Brain pericyte (primary cell): ENCODE results near the gene EIF1AD.
A peak's percentile ranks its signal among the peaks of the same experiment; 100 is the strongest.
"Not testable (repeated sequence)": the region's sequence is repeated elsewhere in the genome, so short reads cannot be mapped to it uniquely, and the experiment has no call there.

Experiments
- DNase-seq: peaks from one replicate; pipeline ENCODE4 v3.0.0-alpha.2; 2012; ENCODE audit warnings: low read depth, low spot score

The EIF1AD gene, protein sequence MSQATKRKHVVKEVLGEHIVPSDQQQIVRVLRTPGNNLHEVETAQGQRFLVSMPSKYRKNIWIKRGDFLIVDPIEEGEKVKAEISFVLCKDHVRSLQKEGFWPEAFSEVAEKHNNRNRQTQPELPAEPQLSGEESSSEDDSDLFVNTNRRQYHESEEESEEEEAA

GRCh38 chr11:66001942-66002647, at the start of gene EIF1AD, which contains the start of gene BANF1:
TSS of gene EIF1AD (minus strand) at chr11:66002157. CDS start at chr11:66000389, 1,768 bp downstream.
TSS of gene BANF1 (plus strand) at chr11:66002503. CDS start at chr11:66003251, 748 bp downstream.
- DNase-seq, result peak; percentile 96

DNA sequence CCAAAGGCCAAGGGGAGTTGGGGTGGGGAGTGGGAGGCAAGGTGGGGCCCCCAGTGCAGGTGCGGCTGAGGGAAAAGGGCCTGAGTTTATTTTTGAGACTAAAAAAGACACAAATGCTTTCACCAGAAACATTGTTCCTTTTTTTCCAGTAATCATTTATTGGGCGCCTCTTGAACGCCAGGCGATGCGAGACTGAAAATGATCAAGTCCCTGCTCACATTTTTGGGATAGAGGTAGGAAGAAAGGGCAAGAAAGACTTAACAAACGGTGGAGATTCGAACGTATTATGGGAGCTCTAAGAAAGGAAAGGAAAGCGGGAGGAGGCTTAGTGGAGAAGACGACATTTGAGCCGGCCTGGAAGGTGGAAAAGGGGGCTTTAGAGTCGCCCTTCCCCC, 49.4 kb upstream of the EIF1AD start:
- DNase-seq, result no peak

- DNase-seq, result no peak
Measured at GRCh38 chr11:66050581-66051231, 48.7 kb upstream of the EIF1AD start.

DNA sequence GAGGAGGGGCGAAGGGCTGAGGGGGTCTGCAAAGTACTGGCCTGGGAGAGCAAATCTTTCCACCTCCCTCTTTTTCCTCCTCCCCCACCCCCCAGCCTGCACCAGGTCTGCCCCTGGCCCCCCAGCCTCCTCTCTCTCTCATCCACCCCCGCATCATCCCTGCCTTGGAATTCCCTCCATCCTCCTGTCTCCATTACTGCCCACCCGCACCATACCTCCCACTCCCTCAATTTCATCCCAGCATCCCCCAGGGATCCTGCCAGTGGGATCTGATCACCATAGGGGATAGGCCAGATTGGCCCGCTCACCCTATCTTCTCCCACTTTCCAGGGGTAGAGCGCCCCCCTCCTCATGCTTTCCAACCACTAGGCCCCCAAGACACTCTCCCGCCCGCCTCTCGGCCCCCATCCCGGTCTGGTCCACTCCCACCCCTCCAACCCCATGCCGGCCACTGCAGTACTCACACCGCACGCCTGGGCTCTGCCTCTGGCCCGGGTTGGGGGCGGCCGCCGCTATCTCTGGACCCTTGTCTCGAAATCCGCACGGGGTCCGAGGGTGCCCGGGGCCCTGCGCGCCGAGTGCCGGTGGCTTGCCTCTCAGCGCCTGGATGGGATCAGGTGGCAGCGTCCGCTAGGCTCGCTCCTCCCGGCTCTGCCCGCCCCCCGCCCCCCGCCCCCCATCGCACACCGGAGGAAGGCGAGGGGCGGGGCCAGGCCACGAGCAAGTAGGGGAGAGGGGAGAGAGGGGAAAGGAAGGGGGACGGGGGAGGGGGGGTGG, 46.8 kb upstream of the EIF1AD start, which contains the start of gene GAL3ST3:
GAL3ST3 (minus strand) TSS at position 615 of the 777 bp plus-strand sequence. CDS start 3,746 bp downstream, outside the sequence.
- no peak for DNase-seq

- no peak for DNase-seq
Measured at GRCh38 chr11:66047541-66048365, 45.8 kb upstream of the EIF1AD start.

DNA sequence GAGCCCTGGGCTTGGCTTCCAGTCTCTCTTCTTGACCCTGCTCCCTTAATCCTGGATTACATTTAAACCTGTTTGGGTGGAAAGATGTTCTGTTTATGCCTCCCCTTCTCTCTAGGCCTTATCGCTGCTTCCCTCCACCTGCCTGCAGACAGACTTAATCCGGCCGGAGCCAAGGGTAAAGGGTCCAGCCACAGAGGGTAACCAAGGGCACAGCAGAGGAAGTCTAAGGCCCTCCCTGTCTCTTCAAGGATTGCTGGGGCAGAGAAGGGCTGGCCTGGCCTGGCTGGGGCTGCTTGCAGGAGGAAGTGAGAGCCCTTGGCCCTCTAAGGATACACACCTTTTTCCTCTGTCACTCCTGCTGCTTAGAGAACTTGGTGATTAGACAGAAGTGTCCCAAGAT, 44.9 kb upstream of the EIF1AD start:
- no peak for DNase-seq

DNA sequence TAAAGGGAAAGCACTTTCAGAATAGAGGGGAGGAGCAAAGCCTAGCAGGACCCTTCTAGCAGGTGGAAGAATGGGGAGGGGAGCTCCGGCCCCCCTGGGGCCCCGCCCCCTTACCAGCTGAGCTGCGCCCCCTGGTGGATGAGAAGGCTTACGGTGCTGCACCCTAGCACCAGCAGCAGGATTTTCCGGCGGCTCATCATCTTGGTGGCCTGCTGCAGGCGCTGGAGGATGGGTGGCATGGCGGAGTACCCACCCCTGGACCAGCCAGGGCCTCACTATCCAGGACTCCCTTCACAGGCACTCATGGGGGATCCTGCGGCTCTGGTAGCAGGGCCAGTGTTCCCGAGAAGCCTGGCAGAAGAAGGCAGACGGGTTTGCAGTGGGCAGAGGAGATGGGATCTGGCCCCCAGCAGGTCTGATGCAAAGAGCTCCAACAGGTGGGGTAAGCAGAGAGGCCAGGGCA, 43.3 kb upstream of the EIF1AD start:
- DNase-seq, result no peak

DNA sequence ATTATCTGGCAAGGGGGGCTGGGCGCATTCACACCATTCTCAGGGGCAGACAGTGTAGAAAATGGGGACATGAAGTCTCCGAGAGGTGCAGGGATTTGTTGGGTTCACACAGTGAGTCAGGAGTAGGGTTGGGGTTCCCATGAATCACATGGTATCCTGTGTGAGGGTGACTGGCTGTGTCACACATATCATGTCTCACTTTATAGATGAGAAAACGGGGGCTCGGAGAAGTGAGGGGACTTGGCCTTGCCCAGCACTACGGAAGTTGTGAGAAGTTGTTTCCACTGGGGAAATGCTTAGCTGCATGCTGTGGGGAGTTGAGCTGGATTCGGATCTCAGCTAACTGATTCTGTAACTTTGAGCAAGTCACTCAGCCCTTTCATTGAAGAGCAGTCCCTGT, 42.8 kb upstream of the EIF1AD start:
- no peak for DNase-seq

DNA sequence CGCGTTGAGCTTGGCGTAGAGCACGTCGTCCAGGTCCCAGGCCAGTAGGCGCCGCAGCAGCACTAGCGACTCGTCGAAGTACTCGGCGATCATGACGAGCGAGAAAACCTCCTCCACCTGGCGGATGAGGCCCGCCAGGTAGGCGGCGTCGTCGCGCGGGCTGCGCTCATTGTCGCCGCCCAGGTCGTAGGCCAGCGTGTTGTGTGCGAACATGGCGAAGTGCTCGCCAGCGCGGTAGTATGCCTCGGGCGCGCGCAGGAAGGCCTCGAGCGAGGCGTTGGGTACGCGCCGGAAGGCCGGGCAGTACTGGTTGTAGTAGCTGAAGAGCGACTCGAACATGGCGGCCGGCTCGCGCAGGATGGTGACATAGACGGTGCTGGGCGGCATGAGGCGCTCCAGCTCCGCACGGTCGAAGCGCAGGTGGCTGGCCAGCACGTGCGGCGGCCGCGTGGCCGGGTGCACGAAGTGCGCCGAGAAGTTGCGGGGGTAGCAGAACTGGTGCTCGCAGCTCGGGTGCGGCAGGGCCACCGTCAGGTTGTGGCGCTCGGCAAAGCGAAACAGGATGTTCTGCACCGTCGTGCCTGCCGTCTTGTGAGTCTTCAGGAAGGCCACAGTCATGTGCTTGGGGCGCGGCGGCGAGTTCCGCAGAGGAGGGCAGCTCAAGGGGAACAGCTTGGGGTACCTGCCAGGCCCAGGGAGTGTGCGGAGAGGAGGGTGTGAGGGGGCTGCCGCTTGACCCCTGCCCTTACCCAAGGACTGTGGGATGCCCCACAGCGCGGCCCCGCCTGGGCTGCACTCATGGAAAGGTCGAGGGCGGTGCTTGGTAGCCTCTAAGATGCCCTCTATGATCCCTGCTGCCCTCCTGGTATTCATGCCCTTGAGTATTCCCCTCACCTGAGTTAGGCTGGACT, 41.3 kb upstream of the EIF1AD start:
- DNase-seq, result no peak

- no peak for DNase-seq
Measured at GRCh38 chr11:66042227-66042995, 40.5 kb upstream of the EIF1AD start.

DNA sequence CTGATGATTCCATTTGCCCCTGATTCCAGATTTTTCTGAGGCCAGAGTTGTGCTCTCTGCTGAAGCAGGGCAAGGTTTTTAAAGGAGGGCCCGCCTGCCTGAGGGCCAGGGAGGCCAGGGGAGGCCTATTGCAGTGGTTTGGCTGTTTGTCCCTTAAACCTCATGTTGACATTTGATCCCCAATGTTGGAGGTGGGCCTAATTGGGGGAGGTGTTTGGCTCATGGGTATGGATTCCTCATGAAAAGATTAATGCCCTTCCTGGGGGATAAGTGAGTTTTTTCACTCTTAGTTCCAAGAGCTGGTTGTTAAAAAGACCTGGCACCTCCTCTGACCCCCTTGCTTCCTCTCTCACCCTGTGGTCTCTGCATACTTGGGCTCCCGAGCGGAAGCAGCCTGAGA, 37.8 kb upstream of the EIF1AD start:
- DNase-seq, result no peak

GRCh38 chr11:66037327-66037726, 35.4 kb upstream of the EIF1AD start:
- DNase-seq, result no peak

GRCh38 chr11:66036334-66036710, 34.4 kb upstream of the EIF1AD start:
- DNase-seq, result no peak

GRCh38 chr11:66035653-66036333, 33.8 kb upstream of the EIF1AD start:
- DNase-seq, result no peak

GRCh38 chr11:66032957-66033735, 31.2 kb upstream of the EIF1AD start:
- DNase-seq, result no peak

DNA sequence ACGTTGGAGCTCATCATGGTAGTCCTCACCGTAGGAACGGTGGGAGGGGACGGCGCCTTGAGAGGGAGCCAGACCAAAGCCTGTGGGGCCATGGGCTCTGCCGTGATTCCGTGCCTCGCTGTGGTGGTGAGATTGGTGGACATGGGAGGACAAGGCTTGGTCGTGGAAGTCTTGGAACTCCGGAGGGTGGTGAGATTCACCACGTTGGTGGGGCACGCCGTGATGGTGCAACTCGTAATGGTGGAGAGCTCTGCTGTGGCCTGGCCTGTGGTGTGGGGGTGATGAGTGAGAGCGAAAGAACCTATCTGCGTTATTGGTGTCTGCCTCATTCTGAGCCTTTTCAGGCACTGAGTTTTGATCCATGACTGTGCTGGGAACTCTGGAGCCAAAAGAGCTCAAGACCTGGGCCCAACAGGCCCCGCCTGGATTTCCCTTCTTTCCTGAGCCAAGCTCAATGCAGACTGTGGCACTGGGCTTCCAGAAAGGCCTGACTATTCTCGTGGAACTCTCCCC, 24.1 kb upstream of the EIF1AD start, which contains the start of gene CATSPER1:
CATSPER1 (minus strand) TSS at position 463 of the 513 bp plus-strand sequence; CDS start at position 363, 100 bp downstream.
- no peak for DNase-seq

GRCh38 chr11:66023186-66023440, 21.2 kb upstream of the EIF1AD start:
- not testable (repeated sequence) for DNase-seq
